ENCODE data around the gene TNFRSF4. TPM values are rescaled to one million over a fixed set of nuclear protein-coding genes. Genes with fewer than 3 reads are reported as not detected.

Gene TNFRSF4
- total and polyA plus RNA-seq, 9 of the 15 experiments (the other 6 are each of a cell fraction or from before 2014, with no cell fraction given): 0.07 to 0.44 (median 0.19) TPM; not detected in 5

DNA sequence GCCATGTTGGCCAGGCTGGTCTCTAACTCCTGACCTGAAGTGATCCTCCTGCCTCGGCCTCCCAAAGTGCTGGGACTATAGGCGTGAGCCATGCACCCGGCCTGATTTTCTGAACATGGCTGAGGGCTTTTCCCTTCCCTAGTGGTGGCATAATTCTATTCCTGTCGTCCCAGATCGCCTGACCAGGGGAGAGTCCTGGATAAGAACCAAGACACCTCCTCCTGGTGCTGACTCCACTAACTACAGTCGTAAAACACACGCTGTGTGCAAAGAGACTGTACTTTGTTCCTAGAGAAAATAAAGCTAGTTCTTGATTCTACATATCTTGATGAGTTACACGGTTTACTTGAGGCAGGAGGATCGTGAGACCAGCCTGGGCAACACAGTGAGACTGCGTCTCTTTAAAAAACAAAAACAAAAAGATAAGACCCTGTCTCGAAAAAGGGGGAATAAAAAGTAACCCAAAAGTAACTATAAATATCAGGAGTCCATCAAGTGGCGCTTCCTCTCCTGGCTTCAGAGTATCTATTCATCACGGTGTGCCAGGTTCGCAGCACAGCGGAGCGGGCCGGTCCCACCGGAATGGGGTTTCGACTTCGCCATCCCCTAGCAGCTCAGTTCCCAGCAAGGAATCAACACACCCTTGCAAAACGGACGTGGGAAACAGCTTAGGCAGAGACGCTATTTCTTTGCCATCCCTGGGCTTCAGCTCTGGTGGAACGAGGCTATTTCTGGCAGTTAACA is 16.9 kb upstream of the TNFRSF4 start (continued):
- TF ChIP-seq THRAP3 (IDR thresholded peaks at IDR 0.05; ENCODE audit: borderline replicate concordance) (0 out of 2 replicates have a peak, but pooled peaks have one; percentile 59), KAT7 (CRISPR knock-in tag; IDR thresholded peaks at IDR 0.05; ENCODE audit: borderline replicate concordance) (0 out of 2 replicates have a peak, but pooled peaks have one; percentile 60), CTBP1 (IDR thresholded peaks at IDR 0.05; ENCODE audit: borderline replicate concordance) (no peak), SP1 (CRISPR knock-in tag; IDR thresholded peaks at IDR 0.05) (peak; percentile 46; the same call in 1 of the 2 replicates), YY1 (IDR thresholded peaks at IDR 0.05; ENCODE audit: borderline replicate concordance in 1 of 3, control insufficient read depth in 1 of 3, extremely low read depth in 1 of 3, insufficient read depth in 3 of 3, insufficient read length in 1 of 3, insufficient replicate concordance in 2 of 3, low read depth in 1 of 3, low read length in 2 of 3) (peak in 1 of 3 experiments; percentile 7), BCOR (IDR thresholded peaks at IDR 0.05) (peak; percentile 48; the same call in 1 of the 2 replicates), CBX1 (IDR thresholded peaks at IDR 0.05; ENCODE audit: low read depth) (0 out of 2 replicates have a peak, but pooled peaks have one; percentile 14)
- TF ChIP-seq, protein P1, sequence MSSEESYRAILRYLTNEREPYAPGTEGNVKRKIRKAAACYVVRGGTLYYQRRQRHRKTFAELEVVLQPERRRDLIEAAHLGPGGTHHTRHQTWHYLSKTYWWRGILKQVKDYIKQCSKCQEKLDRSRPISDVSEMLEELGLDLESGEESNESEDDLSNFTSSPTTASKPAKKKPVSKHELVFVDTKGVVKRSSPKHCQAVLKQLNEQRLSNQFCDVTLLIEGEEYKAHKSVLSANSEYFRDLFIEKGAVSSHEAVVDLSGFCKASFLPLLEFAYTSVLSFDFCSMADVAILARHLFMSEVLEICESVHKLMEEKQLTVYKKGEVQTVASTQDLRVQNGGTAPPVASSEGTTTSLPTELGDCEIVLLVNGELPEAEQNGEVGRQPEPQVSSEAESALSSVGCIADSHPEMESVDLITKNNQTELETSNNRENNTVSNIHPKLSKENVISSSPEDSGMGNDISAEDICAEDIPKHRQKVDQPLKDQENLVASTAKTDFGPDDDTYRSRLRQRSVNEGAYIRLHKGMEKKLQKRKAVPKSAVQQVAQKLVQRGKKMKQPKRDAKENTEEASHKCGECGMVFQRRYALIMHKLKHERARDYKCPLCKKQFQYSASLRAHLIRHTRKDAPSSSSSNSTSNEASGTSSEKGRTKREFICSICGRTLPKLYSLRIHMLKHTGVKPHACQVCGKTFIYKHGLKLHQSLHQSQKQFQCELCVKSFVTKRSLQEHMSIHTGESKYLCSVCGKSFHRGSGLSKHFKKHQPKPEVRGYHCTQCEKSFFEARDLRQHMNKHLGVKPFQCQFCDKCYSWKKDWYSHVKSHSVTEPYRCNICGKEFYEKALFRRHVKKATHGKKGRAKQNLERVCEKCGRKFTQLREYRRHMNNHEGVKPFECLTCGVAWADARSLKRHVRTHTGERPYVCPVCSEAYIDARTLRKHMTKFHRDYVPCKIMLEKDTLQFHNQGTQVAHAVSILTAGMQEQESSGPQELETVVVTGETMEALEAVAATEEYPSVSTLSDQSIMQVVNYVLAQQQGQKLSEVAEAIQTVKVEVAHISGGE (CRISPR knock-in tag; IDR thresholded peaks at IDR 0.05): peak in 1 of 3 experiments; percentile 67; a peak in 1 of 6 replicates
- TF ChIP-seq, protein P2, sequence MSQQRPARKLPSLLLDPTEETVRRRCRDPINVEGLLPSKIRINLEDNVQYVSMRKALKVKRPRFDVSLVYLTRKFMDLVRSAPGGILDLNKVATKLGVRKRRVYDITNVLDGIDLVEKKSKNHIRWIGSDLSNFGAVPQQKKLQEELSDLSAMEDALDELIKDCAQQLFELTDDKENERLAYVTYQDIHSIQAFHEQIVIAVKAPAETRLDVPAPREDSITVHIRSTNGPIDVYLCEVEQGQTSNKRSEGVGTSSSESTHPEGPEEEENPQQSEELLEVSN (IDR thresholded peaks at IDR 0.05; ENCODE audit: borderline replicate concordance in 1 of 2, extremely low read depth in 1 of 2, insufficient read depth in 1 of 2, insufficient read length in 1 of 2, low read depth in 1 of 2, low read length in 1 of 2, poor library complexity in 1 of 2, severe bottlenecking in 1 of 2): no peak
- TF ChIP-seq, protein P3, sequence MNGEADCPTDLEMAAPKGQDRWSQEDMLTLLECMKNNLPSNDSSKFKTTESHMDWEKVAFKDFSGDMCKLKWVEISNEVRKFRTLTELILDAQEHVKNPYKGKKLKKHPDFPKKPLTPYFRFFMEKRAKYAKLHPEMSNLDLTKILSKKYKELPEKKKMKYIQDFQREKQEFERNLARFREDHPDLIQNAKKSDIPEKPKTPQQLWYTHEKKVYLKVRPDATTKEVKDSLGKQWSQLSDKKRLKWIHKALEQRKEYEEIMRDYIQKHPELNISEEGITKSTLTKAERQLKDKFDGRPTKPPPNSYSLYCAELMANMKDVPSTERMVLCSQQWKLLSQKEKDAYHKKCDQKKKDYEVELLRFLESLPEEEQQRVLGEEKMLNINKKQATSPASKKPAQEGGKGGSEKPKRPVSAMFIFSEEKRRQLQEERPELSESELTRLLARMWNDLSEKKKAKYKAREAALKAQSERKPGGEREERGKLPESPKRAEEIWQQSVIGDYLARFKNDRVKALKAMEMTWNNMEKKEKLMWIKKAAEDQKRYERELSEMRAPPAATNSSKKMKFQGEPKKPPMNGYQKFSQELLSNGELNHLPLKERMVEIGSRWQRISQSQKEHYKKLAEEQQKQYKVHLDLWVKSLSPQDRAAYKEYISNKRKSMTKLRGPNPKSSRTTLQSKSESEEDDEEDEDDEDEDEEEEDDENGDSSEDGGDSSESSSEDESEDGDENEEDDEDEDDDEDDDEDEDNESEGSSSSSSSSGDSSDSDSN (IDR thresholded peaks at IDR 0.05; ENCODE audit: borderline replicate concordance in 1 of 2, low read depth in 2 of 2, low read length in 2 of 2): 0 out of 4 replicates have a peak, but pooled peaks of 1 of the 2 experiments have one; percentile 33

All from K562 (cell line).